22Rv1 (cell line): ENCODE measurements around the gene PRXL2A.

Experiments
- ZFX ChIP-seq: fragments of 450-650 bp; IDR thresholded peaks from 2 replicates; pipeline ENCODE4 v1.6.1; 2017; ENCODE audit warnings: antibody characterized with exemption, borderline replicate concordance
- TF ChIP-seq, protein P1 (sequence below): fragments of 450-650 bp; IDR thresholded peaks from 2 replicates; pipeline ENCODE4 v1.5.1; 2017; ENCODE audit warnings: mild to moderate bottlenecking

- TF ChIP-seq, protein P1, sequence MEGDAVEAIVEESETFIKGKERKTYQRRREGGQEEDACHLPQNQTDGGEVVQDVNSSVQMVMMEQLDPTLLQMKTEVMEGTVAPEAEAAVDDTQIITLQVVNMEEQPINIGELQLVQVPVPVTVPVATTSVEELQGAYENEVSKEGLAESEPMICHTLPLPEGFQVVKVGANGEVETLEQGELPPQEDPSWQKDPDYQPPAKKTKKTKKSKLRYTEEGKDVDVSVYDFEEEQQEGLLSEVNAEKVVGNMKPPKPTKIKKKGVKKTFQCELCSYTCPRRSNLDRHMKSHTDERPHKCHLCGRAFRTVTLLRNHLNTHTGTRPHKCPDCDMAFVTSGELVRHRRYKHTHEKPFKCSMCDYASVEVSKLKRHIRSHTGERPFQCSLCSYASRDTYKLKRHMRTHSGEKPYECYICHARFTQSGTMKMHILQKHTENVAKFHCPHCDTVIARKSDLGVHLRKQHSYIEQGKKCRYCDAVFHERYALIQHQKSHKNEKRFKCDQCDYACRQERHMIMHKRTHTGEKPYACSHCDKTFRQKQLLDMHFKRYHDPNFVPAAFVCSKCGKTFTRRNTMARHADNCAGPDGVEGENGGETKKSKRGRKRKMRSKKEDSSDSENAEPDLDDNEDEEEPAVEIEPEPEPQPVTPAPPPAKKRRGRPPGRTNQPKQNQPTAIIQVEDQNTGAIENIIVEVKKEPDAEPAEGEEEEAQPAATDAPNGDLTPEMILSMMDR, result no peak
- no peak for TF ChIP-seq ZFX
These were observed 77.0 kb downstream of the PRXL2A start for GRCh38 chr10:80485076-80485945.
